GM19328 (cell line): ENCODE results near the gene DUSP14.
"Not testable (repeated sequence)": the region's sequence is repeated elsewhere in the genome, so short reads cannot be mapped to it uniquely, and the experiment has no call there.

Source experiments
- ATAC-seq: cut with Tn5 transposase; IDR thresholded peaks from one replicate; pipeline ENCODE4 v1.9.1; 2021; ENCODE audit warnings: mild to moderate bottlenecking, moderate library complexity; ENCODE audit not compliant: unreplicated experiment

Gene DUSP14

GRCh38 chr17:37489197-37490001, at the start of gene DUSP14:
TSS of gene DUSP14 (plus strand) at chr17:37489891. CDS start at chr17:37512273, 22,382 bp downstream.
- peak; percentile 74 for ATAC-seq

DNA sequence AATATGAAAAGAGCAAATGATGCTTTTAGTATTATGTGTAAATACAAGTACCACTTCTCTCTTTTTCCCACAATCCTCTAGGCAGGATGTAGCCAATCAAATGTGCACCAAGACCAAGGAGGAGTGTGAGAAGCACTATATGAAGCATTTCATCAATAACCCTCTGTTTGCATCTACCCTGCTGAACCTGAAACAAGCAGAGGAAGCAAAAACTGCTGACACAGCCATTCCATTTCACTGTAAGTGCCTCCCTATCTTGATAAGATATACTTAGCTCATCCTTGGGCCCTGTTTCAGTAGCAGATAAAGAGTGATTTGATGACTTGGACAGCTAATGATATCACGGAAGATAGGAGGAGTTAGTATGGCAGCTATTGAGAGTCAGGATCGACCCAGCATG, 49.3 kb upstream of the DUSP14 start:
- ATAC-seq: no peak

DNA sequence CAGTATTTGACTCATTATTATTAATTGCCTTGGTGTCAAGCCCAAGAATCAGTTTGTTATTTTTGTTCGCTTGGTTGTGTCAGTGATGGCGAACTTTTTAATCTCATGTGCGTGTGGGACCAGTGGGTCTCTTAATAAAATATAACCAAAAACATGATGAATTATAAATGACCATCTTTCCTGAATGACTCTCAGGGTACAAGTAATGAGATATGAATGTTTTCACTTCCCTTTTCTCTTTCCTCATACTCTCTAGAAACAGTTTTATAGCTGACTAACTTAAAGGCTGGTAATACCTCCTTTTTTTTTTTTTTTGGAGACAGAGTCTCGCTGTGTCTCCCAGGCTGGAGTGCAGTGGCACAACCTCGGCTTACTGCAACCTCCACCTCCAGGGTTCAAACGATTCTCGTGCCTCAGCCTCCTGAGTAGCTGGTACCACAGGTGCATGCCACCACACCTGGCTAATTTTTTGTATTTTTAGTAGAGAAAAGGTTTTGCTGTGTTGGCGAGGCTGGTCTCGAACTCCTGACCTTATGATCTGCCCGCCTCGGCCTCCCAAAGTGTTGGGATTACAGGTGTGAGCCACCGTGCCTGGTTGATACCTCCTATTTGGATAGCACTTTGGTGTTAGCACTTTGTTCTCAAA, 48.2 kb upstream of the DUSP14 start:
- ATAC-seq: not testable (repeated sequence)

DNA sequence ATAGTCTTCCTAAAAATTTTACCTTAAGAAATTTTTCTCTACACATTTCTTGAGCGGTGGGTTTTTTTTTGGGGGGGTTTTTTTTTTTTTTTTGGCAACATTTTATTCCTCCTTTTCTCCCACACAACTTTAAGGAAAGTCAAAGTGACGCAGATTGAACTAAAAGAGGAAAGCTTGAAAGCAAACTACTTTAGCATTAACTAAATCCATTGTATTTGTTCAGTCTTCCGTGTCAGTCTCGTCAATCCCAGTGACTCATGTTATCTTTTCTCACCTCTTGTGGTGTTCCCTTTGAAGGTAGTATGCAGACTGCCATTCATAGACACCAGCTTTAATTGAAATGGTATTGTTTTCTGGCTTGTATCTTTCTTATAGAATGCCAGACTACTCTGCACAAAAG, 43.7 kb upstream of the DUSP14 start:
- no peak for ATAC-seq

GRCh38 chr17:37447641-37448040, 42.0 kb upstream of the DUSP14 start:
- ATAC-seq: no peak

- ATAC-seq: no peak
These were observed 39.6 kb upstream of the DUSP14 start for GRCh38 chr17:37450112-37450511.

DNA sequence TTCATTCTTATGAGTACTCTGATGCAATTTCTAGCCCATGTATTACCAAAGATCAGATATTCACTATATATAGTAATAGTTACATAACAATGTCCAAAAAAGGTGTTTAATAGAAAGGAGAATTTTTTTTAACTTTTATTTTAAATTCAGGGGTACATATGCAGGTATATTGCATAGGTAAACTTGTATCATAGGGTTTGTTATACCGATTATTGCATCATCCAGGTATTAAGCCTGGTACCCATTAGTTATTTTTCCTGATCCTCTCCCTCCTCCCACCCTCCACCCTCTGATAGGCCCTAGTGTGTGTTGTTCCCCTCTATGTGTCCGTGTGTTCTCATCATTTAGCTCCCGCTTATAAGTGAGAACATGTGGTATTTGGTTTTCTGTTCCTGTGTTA, 31.9 kb upstream of the DUSP14 start:
- not testable (repeated sequence) for ATAC-seq

GRCh38 chr17:37458805-37459204, 30.9 kb upstream of the DUSP14 start:
- no peak for ATAC-seq

GRCh38 chr17:37461668-37462067, 28.0 kb upstream of the DUSP14 start:
- ATAC-seq: no peak

- no peak for ATAC-seq
These were observed 27.2 kb upstream of the DUSP14 start for GRCh38 chr17:37462492-37462891.

- no peak for ATAC-seq
These were observed 26.7 kb upstream of the DUSP14 start for GRCh38 chr17:37463039-37463438.

GRCh38 chr17:37465069-37465616, 24.5 kb upstream of the DUSP14 start:
- ATAC-seq: no peak

GRCh38 chr17:37466471-37466870, 23.2 kb upstream of the DUSP14 start:
- no peak for ATAC-seq

DNA sequence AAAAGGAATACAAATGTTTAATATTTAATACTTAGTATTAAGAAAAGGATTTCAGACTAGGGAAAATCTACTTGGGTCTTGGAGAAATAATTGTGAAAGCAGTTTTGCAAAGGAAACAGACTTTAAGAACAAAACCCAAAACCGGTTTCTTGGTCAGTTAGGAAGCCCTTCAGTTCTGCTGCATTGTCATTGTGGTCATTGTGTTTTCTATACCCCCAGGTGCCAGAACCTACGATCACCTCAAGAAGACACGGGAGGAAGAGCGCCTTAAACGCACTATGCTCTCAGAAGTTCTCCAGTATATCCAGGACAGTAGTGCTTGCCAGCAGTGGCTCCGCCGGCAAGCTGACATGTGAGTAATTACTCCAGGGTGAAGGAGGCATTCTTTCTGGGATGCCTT, 19.5 kb upstream of the DUSP14 start:
- no peak for ATAC-seq

DNA sequence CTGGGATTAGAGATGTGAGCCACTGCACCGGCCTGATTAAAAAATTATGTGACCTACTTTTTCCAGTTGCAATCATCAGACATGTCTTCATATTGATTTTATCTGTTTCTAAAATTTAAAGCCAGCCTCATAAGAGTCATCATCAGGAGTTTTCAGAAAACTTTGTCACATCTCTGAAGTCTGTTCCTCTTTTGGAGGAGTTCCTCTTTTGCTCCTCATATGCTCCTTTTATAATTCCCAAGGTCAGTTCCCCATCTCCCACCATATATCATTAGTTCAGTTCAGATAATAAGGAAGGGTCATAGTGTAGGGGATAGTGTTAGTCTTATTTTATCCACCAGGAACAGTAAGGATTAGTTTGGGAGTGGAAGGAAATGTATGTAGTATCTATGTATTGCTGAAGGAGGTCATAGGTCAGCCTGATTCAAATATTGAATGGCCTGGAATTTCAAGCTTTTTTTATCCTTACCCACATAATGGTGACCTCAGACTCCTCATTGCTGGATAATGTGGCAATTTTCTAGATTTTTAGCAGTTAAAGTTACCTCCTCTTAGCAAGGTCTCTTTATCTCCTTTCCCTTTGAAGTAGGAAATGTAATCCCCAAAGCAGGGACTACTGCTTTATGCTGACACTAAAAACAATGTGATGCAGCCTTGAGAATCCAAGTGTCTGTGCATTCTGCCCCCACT, 13.8 kb upstream of the DUSP14 start:
- ATAC-seq: no peak

DNA sequence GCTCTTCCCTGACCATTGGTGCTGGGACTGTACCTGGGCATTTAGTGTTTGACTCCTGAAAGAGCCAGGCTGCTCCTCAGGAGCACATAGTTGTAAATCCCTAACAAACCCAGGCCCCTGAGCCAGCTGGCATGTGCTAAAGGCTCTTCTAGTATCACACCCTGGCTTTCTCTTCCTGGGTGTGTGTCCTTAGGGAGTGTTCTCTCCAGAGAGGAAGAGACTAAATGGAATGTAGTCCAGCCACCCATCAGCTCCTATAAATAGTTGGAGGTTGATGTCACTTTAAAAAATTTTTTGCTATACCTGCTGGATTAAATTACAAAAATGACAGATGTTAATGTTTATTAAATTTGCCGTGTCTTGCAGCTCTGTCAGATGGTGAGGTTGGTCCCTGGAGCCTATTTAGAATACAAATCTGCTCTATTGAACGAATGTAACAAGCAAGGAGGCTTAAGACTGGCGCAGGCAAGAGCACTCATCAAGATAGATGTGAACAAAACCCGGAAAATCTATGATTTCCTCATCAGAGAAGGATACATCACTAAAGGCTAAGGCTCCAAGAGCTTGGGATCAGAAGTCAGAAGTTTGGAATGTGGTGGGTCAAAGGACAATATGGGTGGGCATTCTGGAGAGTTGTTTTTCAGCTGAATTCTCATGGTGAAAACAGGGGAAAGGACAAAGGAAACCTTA, 13.1 kb upstream of the DUSP14 start:
- no peak for ATAC-seq

DNA sequence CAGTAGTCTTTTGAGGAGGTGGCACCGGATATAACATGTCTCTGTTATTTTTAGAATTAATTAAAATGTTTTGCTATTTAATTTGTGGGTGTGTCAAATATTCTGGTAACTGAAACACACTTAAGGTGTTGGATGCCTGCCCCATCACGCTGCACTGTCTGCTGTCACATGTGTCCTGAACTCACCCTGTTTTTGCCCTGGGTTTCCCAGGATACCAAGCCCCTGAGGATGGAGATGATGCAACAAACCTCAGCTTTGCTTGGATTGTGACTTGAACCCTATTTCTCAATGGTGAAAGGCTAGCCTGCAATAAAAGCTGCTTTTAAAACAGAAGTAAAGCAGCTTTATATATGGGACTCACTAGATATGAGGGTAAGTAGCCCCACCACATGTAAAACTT, 11.5 kb upstream of the DUSP14 start:
- ATAC-seq: no peak

GRCh38 chr17:37479025-37479424, 10.7 kb upstream of the DUSP14 start:
- ATAC-seq: no peak

DNA sequence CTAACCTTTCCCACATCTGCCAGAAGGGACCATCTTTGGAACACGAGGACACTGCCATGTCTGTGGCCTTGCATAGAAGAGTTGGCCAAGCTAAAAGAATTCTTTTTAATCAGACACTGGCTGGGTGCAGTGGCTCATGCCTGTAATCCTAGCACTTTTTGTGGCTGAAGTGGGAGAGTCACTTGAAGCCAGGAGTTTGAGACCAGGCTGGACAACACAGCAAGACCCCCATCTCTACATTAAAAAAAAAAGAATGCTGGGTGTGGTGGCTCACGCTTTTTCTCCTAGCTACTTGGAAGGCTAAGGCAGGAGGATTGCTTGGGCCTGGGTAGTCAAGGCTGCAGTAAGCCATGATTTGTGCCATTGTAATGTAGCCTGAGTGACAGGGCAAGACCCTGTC, 9.3 kb upstream of the DUSP14 start:
- ATAC-seq: no peak

DNA sequence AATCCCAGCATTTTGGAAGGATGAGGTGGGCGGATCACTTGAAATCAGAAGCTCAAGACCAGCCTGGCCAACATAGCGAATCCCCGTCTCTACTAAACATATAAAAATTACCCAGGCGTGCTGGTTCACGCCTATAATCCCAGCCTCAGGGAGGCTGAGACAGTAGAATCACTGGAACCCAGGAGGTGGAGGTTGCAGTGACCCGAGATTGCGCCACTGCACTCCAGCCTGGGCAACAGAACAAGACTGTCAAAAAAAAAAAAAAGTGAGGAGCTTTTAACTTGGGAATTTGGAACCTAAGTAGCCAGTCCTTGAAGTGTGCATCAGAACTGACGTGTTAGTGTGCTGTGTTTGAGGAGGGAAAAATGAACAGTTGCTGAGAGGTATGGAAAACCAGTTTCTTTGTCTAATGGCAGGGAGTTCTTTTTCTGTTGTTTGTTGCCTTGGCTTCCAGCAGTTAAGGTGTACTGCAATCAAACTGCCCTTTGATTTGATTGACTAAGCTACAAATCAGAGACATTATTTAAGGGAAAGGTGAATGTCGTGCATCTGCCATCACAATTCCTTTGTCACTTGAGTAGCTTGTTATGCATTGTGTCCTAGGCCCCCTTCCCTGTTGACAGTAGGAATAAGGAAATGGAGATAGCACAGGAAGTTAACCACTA, 8.6 kb upstream of the DUSP14 start:
- no peak for ATAC-seq
